NAMALWA (cell line): Measurements from ENCODE around the gene DOCK2.

Source experiments
- DNase-seq: peaks from one replicate; pipeline ENCODE4 v3.0.0-alpha.2; 2015; ENCODE audit warnings: low spot score

DOCK2 gene

DNA sequence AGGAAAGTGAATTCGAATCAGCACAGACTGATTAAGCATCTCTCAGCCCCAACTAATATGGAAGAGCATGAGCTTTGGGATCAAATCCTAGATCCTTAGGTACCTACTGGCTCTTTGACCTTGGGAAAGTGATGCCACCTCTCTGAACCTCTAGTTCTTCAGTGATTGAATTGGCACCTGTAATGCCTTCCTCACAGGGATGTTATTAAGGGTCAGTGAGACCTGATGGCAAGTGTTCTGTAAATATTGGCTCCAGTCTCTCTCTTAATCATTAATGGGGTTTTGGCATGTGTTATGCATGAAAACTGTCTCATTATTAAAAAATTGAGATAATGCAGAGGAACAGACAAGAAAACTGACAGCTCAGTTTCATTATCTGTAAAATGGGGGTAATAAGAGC lies 227.4 kb downstream of the DOCK2 start:
- no peak for DNase-seq

GRCh38 chr5:169867347-169867746 lies 230.3 kb downstream of the DOCK2 start:
- no peak for DNase-seq

DNA sequence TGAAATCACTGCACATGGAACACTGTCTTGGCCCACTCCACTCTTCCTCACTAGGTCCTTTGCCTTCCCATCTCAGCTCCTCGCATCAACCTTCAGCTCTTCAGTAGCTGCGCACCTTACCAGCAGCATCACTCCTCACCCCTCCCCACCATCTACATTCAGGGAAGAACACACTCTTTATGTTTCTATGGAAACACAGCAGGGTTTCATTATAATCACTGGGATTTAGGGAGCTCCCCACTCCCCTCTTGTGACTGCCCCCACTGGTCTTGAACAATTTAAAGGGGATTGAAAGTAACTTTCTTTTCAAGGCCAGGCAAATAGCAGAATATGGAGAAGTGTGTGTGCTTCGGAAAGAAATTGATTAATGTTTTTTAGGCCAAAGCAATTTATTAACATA lies 232.0 kb downstream of the DOCK2 start:
- DNase-seq: no peak

GRCh38 chr5:169870211-169870610 lies 233.1 kb downstream of the DOCK2 start:
- no peak for DNase-seq

DNA sequence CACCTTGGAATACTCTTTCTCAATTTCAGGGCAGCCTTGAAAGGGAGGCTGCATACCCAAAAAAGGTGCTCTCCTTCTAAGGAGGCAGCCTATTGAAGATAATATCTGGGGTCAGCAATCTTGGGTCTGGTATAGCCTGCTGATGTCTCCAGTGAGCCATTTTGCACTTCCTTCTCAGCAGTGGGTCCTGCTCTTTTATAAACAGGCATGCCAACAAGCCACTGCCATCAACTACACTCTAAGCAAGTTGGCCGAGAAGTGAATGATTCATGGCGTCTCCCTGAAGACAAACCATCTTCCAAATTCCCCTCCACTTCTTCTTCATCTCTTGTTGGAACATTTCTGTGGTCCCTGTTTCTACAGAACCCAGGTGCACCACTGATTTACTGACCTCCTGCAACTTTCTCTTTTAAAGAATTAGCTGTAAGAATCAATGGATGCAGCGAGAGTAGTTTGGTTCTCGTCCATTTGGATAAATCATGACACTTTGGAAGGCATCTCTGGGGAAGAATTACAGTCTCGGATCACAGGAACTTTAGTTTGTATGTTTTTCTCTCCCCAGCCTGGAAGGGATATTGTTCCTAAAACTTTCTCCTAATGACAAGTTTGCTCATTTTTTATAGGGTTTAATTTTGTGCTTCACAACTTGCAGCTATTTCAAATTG lies 234.9 kb downstream of the DOCK2 start:
- DNase-seq: no peak

GRCh38 chr5:169873642-169874041 lies 236.6 kb downstream of the DOCK2 start:
- DNase-seq: no peak

DNA sequence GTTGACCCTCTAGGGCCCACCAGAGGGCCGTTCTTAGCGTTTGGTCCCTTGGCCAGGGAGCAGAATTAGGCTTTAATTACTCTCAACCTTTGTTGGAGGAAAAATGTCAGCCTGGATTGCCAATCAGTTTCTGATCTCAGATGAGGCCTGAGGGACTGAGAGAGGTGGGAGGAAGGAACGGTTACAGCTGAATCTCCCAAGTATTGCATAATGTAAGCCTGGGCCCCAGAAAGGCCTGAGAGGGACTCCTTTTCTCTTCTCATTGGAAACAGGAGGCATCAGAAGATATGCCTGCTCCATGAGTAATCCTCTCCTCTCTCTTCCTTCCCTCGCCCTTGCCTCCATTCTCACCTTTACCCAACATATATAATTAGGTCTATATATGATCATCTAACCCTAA lies 237.5 kb downstream of the DOCK2 start:
- no peak for DNase-seq

DNA sequence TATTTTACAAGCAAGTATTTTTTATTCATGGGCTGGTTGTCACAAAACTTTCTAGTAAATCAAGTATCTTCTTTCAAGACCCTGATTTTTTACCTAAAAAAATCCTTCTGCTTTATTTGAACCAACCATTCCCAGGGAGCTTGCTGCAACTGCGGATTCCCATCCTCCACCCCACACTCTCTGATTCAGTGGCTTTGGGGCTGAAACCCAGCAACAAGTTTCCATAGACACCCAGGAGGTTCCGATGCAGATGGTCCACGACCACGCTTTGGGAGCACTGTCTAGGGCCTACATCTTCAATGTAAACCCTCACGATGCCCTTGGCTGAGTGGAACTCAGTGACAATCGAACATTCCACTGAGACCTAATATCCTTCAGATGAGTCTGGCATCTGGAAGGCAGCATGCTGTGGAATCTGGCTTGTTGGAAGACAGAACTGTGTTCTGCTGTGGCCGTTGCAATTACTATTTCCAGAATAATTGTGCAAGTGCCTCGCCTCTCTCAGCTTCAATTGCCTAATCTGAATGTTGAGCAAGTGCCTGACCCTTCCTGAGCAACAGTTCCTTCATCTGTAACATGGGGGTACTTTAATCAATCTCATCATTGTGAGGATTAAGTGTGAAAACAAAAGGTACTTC lies 238.1 kb downstream of the DOCK2 start:
- no peak for DNase-seq

DNA sequence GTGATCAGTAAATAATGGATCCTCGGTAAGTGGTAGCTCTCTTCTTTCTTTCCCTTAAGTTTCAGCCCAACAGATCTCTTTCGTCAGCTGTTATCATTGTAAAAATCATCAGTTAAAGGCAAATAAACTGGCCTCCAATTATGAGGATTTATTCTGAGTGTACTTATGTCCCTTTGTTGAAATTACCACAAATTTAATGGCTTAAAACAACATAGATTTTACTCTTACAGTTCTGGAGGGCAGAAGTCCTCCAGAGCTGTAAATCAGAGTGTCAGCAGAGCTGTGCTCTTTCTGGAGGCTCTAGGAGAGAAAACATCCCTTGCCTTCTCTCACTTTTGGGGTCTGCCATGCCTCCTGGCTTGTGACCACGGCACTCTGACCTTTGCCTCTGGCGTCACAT lies 238.7 kb downstream of the DOCK2 start:
- no peak for DNase-seq

DNA sequence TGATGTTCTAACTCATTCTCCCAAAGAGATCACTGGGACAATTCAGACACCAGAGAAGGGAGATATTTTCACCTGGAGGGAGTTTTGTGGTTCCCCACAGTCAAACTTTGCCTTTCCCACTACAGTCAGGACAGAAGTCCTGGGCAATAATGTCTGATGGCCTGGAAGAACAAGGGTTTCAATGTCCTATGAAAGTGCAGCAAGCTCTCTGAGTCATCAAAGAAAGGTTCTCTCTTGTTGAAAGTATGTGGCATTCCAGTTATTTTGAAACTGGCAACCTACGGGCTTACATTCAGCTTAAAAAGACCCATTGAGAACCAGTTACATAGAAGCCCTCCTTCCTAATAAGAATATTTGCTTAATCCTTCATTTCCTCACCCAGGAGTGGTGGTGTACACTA lies 239.3 kb downstream of the DOCK2 start:
- no peak for DNase-seq

DNA sequence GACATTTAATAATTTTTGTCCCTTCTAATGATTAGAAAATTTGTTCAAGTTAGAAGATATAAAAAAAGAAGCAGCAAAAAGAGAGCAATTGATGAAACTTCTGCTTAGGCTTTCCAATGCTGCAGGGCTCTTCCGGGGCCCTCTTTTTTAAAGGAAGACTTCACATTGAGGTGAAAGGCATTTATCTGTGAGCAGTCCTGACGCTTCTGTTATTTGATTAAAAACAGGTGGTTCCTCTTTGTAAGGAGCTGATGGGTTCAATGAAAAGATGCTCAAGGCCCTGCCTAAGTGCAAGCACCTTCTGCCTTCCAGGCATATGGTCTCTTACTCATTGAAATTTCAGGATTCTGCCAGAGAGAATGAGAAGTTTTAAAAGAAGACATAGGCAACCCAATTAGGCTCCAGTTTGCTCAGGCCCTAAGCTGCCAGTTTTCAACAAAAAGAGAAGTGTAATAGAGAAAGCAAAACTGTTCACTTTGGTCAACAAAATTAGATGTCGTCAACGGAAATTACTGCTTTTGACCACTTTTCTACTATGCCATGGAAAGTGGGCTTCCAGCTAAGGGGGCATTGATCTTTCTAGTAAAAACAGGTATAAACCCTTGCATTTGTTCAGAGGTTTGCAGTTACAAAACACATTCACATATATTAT lies 243.1 kb downstream of the DOCK2 start:
- DNase-seq: no peak

GRCh38 chr5:169880785-169881184 lies 243.7 kb downstream of the DOCK2 start:
- no peak for DNase-seq

- no peak for DNase-seq
These were observed 244.7 kb downstream of the DOCK2 start for GRCh38 chr5:169881702-169882303.

- DNase-seq: no peak
These were observed 249.0 kb downstream of the DOCK2 start for GRCh38 chr5:169886033-169886432.

- DNase-seq: no peak
These were observed 249.6 kb downstream of the DOCK2 start for GRCh38 chr5:169886677-169887076.

- DNase-seq: no peak
These were observed 252.5 kb downstream of the DOCK2 start for GRCh38 chr5:169889572-169889971.

GRCh38 chr5:169893010-169893409 lies 255.9 kb downstream of the DOCK2 start:
- peak; percentile 4 for DNase-seq

GRCh38 chr5:169893571-169893970 lies 256.5 kb downstream of the DOCK2 start:
- no peak for DNase-seq

DNA sequence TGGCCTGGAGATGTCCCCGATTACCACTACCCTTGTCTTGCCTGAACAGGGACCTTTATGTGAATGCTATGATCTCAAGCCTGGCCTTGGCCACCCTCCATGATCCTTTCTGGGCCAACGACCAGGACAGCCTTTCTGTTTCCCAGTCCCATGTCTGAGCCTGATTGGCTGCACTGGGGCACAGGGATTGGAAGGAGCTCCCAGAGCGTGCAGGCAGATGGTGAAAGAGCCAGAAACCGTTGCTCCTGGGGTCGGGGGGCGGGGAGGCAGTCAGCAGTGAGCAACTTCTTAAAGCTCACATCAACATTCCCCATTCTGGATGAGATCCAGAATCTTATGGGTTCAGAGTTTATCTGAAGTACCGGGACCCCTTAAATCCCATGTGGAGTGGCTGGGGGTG lies 258.9 kb downstream of the DOCK2 start:
- no peak for DNase-seq

DNA sequence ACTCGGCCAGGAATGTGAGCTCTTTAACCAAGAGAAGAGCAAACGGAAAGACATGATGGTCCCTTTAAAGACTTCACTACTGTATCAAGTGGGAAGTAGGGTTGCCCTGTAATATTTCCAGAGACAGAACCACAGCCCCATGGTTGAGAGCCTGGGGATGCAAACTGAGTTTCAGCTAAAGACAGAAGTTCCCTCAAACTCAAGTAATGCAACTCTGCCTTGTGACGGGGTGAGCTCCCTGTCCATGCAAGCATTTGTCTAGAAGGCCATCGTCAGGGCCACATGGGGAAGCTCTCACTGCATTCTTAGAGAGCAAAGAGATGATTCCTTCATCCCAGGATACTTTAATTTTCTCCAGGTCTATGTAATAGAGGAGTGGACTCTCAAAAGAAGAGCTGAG lies 260.4 kb downstream of the DOCK2 start:
- DNase-seq: no peak

GRCh38 chr5:169901896-169902295 lies 264.8 kb downstream of the DOCK2 start:
- DNase-seq: no peak

GRCh38 chr5:169904059-169904458 lies 267.0 kb downstream of the DOCK2 start:
- no peak for DNase-seq

DNA sequence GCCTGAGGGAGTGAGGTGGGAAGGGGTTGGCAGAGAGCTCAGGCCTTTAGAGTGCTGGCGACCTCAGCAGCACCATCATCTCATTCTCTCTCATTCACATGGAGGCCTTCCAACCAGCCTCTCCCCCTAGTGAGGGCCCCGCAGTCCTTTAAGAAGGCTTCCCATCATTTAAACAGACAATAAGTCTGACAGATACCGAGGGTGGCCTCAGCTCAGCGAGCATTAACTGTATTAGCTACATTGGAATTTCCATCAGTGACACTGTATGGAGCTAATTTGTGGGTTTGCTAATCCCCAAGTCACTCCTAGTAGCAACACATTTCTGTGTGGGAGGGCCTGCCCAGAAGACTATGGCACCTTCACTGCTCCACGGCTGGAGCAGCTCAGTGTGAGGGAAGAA lies 267.4 kb downstream of the DOCK2 start:
- DNase-seq: no peak
